Measurements from ENCODE around the gene PNLIPRP2.

The PNLIPRP2 gene

DNA sequence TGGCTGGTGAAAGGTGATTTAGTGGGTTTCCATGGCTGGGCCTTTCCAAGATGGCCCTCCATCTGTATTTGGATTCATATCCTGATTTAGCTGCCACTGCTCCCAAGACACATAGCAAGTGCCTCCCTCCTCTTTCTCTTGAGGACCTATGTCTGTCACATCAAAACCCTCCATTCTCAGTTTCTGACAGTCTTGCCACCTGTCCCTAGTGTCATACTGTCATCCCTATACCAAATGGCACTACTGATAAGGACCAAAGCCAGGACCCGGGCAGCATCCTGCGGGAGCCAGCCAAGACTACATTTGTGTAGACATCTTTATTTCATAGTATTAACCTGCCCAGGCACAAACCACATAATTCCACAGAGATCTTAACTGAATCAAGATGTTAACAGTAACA is 34.8 kb downstream of the PNLIPRP2 start:
- TF ChIP-seq, protein P1, sequence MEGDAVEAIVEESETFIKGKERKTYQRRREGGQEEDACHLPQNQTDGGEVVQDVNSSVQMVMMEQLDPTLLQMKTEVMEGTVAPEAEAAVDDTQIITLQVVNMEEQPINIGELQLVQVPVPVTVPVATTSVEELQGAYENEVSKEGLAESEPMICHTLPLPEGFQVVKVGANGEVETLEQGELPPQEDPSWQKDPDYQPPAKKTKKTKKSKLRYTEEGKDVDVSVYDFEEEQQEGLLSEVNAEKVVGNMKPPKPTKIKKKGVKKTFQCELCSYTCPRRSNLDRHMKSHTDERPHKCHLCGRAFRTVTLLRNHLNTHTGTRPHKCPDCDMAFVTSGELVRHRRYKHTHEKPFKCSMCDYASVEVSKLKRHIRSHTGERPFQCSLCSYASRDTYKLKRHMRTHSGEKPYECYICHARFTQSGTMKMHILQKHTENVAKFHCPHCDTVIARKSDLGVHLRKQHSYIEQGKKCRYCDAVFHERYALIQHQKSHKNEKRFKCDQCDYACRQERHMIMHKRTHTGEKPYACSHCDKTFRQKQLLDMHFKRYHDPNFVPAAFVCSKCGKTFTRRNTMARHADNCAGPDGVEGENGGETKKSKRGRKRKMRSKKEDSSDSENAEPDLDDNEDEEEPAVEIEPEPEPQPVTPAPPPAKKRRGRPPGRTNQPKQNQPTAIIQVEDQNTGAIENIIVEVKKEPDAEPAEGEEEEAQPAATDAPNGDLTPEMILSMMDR (IDR thresholded peaks at IDR 0.05; ENCODE audit: low read depth, low read length), result no peak
- no peak for DNase-seq (ENCODE audit: extremely low read depth, low read depth)

DNA sequence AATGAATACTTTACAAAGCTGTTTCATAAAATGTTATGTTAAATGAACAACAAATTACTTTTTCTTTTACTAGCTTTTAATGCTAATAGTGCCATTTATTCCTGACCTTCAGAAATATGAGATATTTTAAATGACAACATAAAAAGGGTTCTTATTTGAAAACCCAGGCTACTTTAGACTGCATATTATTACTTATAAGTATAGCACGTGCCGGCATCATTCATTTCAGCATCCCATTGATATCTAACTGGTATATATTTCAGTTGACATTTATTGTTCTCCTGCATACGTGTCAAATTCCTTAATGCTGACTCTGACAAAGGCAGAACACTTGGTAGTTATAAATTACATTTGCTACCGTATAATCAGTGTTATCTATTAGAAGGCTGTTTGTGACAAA is 35.3 kb downstream of the PNLIPRP2 start:
- no peak for DNase-seq (ENCODE audit: extremely low read depth, low read depth)
- TF ChIP-seq, protein P1 (IDR thresholded peaks at IDR 0.05; ENCODE audit: low read depth, low read length), result no peak

DNA sequence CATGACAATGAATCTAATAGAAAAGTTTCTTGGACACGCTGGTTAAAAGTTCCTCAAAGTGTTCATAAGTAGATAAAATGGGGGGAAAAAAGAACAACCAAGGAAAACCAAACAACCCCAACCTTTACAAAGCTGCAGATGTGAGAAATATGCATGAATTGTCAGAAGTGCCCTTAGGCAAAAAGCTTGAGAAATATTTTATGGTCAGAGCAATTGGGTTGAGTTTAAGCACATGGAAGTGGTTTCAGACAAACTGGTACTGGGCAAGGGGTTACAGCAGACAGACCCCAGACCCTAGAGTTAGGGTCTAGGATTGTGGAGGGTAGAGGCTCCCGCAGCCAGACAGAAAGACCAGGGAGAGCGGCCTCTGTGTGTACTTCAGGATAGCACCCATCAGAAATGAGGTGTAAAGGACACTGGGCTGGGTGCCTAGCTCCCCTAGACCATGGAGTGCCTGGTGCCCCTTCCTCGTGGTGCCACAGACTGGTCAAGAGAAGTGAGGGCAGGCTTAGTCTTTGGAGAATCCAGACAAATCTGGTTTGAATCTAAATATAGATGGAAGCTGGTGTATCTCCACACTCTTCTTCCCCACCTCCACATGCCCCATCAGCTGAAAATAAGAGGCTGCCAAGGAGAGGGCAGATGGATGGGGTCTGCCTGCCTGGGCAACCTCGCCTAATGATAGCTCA is 37.3 kb downstream of the PNLIPRP2 start:
- no peak for DNase-seq (ENCODE audit: extremely low read depth, low read depth)
- TF ChIP-seq, protein P1 (IDR thresholded peaks at IDR 0.05; ENCODE audit: low read depth, low read length), result no peak

DNA sequence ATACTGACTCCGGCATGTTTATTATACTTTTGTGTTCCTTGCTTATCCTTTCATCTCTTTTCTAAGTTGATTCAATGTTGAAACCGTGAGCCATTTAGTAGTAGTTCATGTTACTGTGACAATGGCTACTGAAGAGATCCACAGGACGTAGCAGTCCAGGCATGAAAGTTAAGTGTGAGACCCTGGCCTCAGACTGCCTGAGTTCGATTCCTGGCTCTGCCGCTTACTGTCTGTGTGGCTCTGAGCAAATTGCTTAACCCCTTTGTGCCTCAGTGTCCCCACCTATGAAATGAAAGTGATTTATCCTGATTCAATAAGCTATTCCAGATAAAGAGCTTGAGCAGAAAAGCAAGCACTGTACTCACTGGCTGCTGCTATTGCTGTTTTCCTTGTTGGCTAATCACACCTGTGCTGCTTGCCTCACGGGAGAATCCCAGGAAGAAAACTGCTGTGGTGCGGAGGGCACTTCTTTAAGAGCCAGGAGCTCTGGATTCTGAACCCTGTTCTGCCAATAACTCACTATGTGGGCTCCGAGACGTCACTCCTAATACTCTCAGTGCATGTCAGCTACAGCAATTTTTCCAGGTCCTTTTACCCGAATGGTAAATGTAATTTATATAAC is 38.4 kb downstream of the PNLIPRP2 start:
- no peak for DNase-seq (ENCODE audit: extremely low read depth, low read depth)
- TF ChIP-seq, protein P1 (IDR thresholded peaks at IDR 0.05; ENCODE audit: low read depth, low read length), result no peak

DNA sequence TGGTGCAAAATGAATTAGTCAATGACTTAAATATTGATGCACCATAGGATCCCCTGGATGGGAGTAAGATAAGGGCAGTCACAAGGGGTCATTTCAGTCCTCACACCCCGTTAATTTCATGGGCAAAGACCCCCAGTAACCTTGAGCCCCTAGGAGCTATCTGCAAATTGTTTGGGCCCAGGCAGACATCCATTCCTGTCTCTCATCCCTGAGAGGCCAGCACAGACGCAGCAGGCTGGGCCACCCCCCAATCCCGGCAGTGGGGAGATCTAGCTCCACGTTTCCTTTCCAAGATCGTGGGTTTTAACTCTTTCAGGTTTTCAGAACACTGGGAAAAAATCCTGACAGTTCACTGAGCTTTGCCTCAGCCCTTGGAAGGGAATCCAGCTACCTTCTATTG is 40.1 kb downstream of the PNLIPRP2 start:
- DNase-seq (ENCODE audit: extremely low read depth, low read depth), result no peak
- TF ChIP-seq, protein P1 (IDR thresholded peaks at IDR 0.05; ENCODE audit: low read depth, low read length), result no peak

DNA sequence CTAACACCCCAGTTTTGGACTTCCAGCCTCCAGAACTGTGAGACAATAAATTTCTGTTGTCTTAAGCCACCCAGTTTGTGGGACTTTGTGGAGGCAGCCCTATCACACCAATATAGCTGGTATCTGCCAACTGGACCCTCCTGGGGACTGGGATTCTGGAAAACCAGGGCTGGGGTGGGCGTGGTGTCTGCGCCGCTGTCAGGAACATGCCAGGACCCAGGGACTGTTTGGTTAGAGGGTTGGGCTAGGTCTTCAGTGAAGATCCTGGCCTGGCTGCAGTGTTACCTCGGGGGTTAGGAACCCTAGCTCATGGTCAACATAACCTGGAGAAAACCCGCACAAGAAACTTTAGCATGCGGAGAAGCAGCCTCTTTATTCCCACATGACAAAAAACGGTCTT is 42.6 kb downstream of the PNLIPRP2 start:
- TF ChIP-seq, protein P1 (IDR thresholded peaks at IDR 0.05; ENCODE audit: low read depth, low read length), result no peak
- no peak for DNase-seq (ENCODE audit: extremely low read depth, low read depth)

DNA sequence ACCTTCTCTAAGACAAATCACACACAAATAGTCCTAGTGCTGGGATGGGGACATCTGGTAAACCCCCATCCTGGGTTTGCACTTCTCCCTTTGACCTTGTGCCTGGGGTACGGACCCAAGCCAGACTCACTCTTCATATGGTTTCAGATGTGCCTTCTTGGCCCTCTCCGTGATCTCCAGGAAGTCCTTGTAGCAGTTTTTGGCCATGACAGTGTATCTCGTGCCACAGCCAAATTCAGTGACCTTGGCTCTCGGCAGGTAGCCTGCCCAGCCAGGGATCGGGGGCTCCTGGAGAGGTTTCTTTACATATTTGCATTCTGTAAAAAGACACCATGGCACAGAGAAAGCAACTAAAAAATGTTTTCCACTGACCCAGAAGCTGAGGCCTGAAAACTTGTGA is 43.9 kb downstream of the PNLIPRP2 start:
- DNase-seq (ENCODE audit: extremely low read depth, low read depth), result no peak
- TF ChIP-seq, protein P1 (IDR thresholded peaks at IDR 0.05; ENCODE audit: low read depth, low read length), result no peak

All from AG09319 (cell line).